Caco-2 (cell line): ENCODE measurements around the gene STEAP1B. TPM values are rescaled to one million over a fixed set of nuclear protein-coding genes. Genes with fewer than 3 reads are reported as not detected.
A peak's percentile ranks its signal among the peaks of the same experiment; 100 is the strongest.

ENCODE experiments used
- BruUV-seq: library from RNA; stranded (reverse); fragments of 400-500 nt; replicated peaks from 2 replicates; lab custom pipeline; 2021; lab: Mats Ljungman, UMichigan
- CTCF ChIA-PET: fragments of 300-600 bp; sonication (Branson Sonifier 250); formaldehyde crosslinking; loops from one replicate; lab custom pipeline; 2022; ENCODE audit warnings: antibody characterized with exemption; lab: Charles Lee
- POLR2A ChIA-PET: fragments of 300-600 bp; sonication (Branson Sonifier 250); formaldehyde crosslinking; loops from one replicate; lab custom pipeline; 2022; ENCODE audit warnings: antibody characterized with exemption; lab: Charles Lee
- DNase-seq, 2 experiments: peaks; one replicate each; pipeline versions ENCODE4 v3.0.0 to v3.0.0-alpha.2; 2020 to 2022
- H3K27me3 ChIP-seq: replicated peaks from 2 replicates; pipeline ENCODE4 v1.6.0; 2011; ENCODE audit warnings: low read length; ENCODE audit not compliant: control insufficient read depth, insufficient read depth
- H3K36me3 ChIP-seq: 2 replicates; pipeline ENCODE4 v1.5.1; 2011; ENCODE audit warnings: low read length; ENCODE audit not compliant: control insufficient read depth, insufficient read depth
- H3K4me1 ChIP-seq: fragments of 250-450 bp; sonication (Bioruptor Pico); 2 replicates; pipeline ENCODE4 v1.5.1; 2020; ENCODE audit warnings: mild to moderate bottlenecking
- H3K4me3 ChIP-seq: 2 replicates; pipeline ENCODE4 v1.5.1; 2011; ENCODE audit warnings: low read depth, mild to moderate bottlenecking, control low read depth, low read length
- H3K9me3 ChIP-seq: fragments of 250-450 bp; sonication (Bioruptor Pico); 2 replicates; pipeline ENCODE4 v1.5.1; 2020; ENCODE audit warnings: mild to moderate bottlenecking, moderate library complexity
- H3K27ac Mint-ChIP-seq: one replicate; pipeline ENCODE4 v1.8.0; 2022; ENCODE audit warnings: mixed read lengths; ENCODE audit not compliant: unreplicated experiment
- H3K27me3 Mint-ChIP-seq: one replicate; pipeline ENCODE4 v1.8.0; 2022; ENCODE audit warnings: mixed read lengths; ENCODE audit not compliant: insufficient read depth, unreplicated experiment
- H3K36me3 Mint-ChIP-seq: one replicate; pipeline ENCODE4 v1.8.0; 2022; ENCODE audit warnings: mild to moderate bottlenecking, mixed read lengths; ENCODE audit not compliant: insufficient read depth, unreplicated experiment
- H3K4me1 Mint-ChIP-seq: one replicate; pipeline ENCODE4 v1.8.0; 2022; ENCODE audit warnings: low read depth, mixed read lengths; ENCODE audit not compliant: unreplicated experiment
- H3K4me3 Mint-ChIP-seq: one replicate; pipeline ENCODE4 v1.8.0; 2022; ENCODE audit warnings: mild to moderate bottlenecking, moderate library complexity, mixed read lengths; ENCODE audit not compliant: unreplicated experiment
- H3K9me3 Mint-ChIP-seq: one replicate; pipeline ENCODE4 v1.8.0; 2022; ENCODE audit warnings: mixed read lengths; ENCODE audit not compliant: unreplicated experiment
- intact Hi-C: fragments of 100-400 bp; cut with micrococcal nuclease; formaldehyde crosslinking; loops from one replicate; pipeline ENCODE4 v1.10.0; 2022; ENCODE audit not compliant: unreplicated experiment
- total RNA-seq: library from RNA; stranded (reverse); gene quantifications from 2 replicates; pipeline ENCODE4 v1.2.3, GENCODE V29; 2022
- TF ChIP-seq, protein P1 (sequence below), 2 experiments: fragments of 200-600 bp in 1 of 2; IDR thresholded peaks; 1 replicate in 1 of 2; 2 replicates in 1 of 2; pipeline versions ENCODE4 v1.5.1 to v1.8.0; 2011 to 2022; ENCODE audit warnings: antibody characterized with exemption in 1 of 2, control low read depth in 1 of 2, inconsistent platforms in 1 of 2, low read depth in 1 of 2, low read length in 1 of 2, mild to moderate bottlenecking in 1 of 2, moderate library complexity in 1 of 2; ENCODE audit not compliant: insufficient read depth in 1 of 2, severe bottlenecking in 1 of 2, unreplicated experiment in 1 of 2

The STEAP1B gene
- total RNA-seq, 1 experiment from 2014 or later, result 1.7 TPM

DNA sequence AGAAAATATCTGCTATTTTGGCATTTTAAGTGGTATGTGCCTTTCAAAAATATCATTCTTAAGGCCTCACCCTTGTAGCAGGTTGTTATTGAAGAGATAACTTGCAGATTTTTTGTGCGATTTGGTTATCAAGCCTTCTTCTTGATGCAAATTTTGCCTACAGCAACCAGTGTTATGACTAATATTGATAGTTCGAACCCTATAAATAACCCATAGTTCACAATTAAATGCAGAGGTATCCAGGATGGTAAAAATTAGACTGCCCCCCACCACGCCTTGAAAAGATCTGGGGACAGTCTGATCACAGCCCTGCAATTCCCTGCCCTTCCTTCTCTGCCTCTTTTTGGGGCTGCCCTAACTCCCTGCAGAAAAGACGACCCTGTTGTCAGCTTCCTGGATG is 114.7 kb downstream of the STEAP1B start:
- Histone ChIP-seq H3K4me1 (no peaks in the 10 kb centered on the region), H3K36me3 (no peaks in the 10 kb centered on the region), H3K27me3 (no peaks in the 10 kb centered on the region), H3K9me3 (no peaks in the 10 kb centered on the region), H3K4me3 (no peak overlapping the region)
- ChIA-PET CTCF (no interaction called here), POLR2A (no interaction called here)
- H3K9me3 Mint-ChIP-seq, result no peaks in the 10 kb centered on the region
- H3K27ac Mint-ChIP-seq, result no peak overlapping the region
- H3K27me3 Mint-ChIP-seq, result no peaks in the 10 kb centered on the region
- no peaks in the 10 kb centered on the region for H3K36me3 Mint-ChIP-seq
- intact Hi-C loops, result no loop called here
- no TSS peak for BruUV-seq
- TF ChIP-seq, protein P1, sequence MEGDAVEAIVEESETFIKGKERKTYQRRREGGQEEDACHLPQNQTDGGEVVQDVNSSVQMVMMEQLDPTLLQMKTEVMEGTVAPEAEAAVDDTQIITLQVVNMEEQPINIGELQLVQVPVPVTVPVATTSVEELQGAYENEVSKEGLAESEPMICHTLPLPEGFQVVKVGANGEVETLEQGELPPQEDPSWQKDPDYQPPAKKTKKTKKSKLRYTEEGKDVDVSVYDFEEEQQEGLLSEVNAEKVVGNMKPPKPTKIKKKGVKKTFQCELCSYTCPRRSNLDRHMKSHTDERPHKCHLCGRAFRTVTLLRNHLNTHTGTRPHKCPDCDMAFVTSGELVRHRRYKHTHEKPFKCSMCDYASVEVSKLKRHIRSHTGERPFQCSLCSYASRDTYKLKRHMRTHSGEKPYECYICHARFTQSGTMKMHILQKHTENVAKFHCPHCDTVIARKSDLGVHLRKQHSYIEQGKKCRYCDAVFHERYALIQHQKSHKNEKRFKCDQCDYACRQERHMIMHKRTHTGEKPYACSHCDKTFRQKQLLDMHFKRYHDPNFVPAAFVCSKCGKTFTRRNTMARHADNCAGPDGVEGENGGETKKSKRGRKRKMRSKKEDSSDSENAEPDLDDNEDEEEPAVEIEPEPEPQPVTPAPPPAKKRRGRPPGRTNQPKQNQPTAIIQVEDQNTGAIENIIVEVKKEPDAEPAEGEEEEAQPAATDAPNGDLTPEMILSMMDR (IDR thresholded peaks at IDR 0.05; ENCODE audit: insufficient read depth in 1 of 2, low read depth in 1 of 2, low read length in 1 of 2, severe bottlenecking in 1 of 2, unreplicated experiment in 1 of 2), result no peak
- no peak overlapping the region for H3K4me3 Mint-ChIP-seq
- no peaks in the 10 kb centered on the region for H3K4me1 Mint-ChIP-seq
- no peak for DNase-seq

DNA sequence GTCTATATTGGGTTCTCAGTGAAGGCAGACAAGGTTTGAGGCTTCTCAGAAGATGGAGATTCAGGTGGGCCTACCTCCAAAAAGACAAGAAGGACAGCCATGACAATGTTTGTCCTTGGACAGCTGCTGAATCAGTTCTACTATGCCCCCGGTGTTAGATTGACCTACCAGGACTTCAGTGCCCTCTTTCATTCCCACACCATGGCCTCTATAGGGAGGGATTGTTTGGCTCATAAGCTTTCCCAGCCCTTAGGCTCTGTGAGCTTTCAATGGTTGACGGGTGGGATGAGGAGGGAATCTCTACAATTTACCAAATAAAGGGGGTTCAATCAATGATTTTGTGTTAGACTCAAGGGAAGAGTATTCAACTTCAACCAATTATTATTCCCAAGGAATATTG is 119.7 kb downstream of the STEAP1B start:
- Mint-ChIP-seq H3K4me1 (no peaks in the 10 kb centered on the region), H3K4me3 (no peak overlapping the region), H3K9me3 (no peaks in the 10 kb centered on the region), H3K27me3 (no peaks in the 10 kb centered on the region), H3K36me3 (no peaks in the 10 kb centered on the region), H3K27ac (no peak overlapping the region)
- CTCF ChIA-PET, result interaction anchor here (1.0 kb wide), 1 partner anchor 25 kb away, joined by 6 read pairs; no protein-coding TSS in a partner anchor
- no peak for DNase-seq
- BruUV-seq, result no TSS peak
- POLR2A ChIA-PET, result no interaction called here
- TF ChIP-seq, protein P1 (IDR thresholded peaks at IDR 0.05; ENCODE audit: insufficient read depth in 1 of 2, low read depth in 1 of 2, low read length in 1 of 2, severe bottlenecking in 1 of 2, unreplicated experiment in 1 of 2), result no peak
- Histone ChIP-seq H3K27me3 (no peaks in the 10 kb centered on the region), H3K4me3 (no peak overlapping the region), H3K9me3 (no peaks in the 10 kb centered on the region), H3K4me1 (no peaks in the 10 kb centered on the region), H3K36me3 (no peaks in the 10 kb centered on the region)
- intact Hi-C loops, result no loop called here

- CTCF ChIA-PET, result interaction anchor here (0.6 kb wide), 1 partner anchor 74 kb away, joined by 5 read pairs; no protein-coding TSS in a partner anchor
- Histone ChIP-seq H3K4me3 (no peak overlapping the region), H3K36me3 (no peaks in the 10 kb centered on the region), H3K9me3 (no peaks in the 10 kb centered on the region), H3K4me1 (no peaks in the 10 kb centered on the region), H3K27me3 (no peaks in the 10 kb centered on the region)
- H3K27me3 Mint-ChIP-seq, result no peaks in the 10 kb centered on the region
- BruUV-seq, result no TSS peak
- no peak overlapping the region for H3K27ac Mint-ChIP-seq
- no peaks in the 10 kb centered on the region for H3K4me1 Mint-ChIP-seq
- no peaks in the 10 kb centered on the region for H3K9me3 Mint-ChIP-seq
- no peak overlapping the region for H3K4me3 Mint-ChIP-seq
- intact Hi-C loops, result no loop called here
- POLR2A ChIA-PET, result no interaction called here
- peak in 1 of 2 experiments; percentile 18 for DNase-seq
- no peaks in the 10 kb centered on the region for H3K36me3 Mint-ChIP-seq
- TF ChIP-seq, protein P1 (IDR thresholded peaks at IDR 0.05; ENCODE audit: insufficient read depth in 1 of 2, low read depth in 1 of 2, low read length in 1 of 2, severe bottlenecking in 1 of 2, unreplicated experiment in 1 of 2), result no peak
These were observed 121.6 kb downstream of the STEAP1B start for GRCh38 chr7:22378199-22378980.
